HCT116 (cell line): ENCODE results near the gene SMYD3. TPM values are rescaled to one million over a fixed set of nuclear protein-coding genes. Genes with fewer than 3 reads are reported as not detected.

Experiments used
- ATAC-seq: fragments of 200-7000 bp; cut with Tn5 transposase; 2 replicates; pipeline ENCODE4 v1.9.1; 2020; ENCODE audit warnings: mild to moderate bottlenecking, moderate library complexity
- BruUV-seq: library from RNA; stranded (reverse); fragments of 400-500 nt; replicated peaks from 2 replicates; lab custom pipeline; 2021; lab: Mats Ljungman, UMichigan
- CTCF ChIA-PET: fragments of 300-600 bp; sonication (Branson Sonifier 250); formaldehyde crosslinking; loops from one replicate; lab custom pipeline; 2021; ENCODE audit warnings: antibody characterized with exemption; lab: Charles Lee
- POLR2A ChIA-PET: fragments of 300-600, 350-600 bp; sonication (Branson Sonifier 250); formaldehyde crosslinking; loops from one replicate; lab custom pipeline; 2021; ENCODE audit warnings: antibody characterized with exemption; lab: Charles Lee
- RAD21 ChIA-PET, 2 experiments: fragments of 300-600 bp; sonication (Branson Sonifier 250); formaldehyde crosslinking; loops; one replicate each; lab custom pipeline; 2023; ENCODE audit warnings: low total read pairs in 2 of 2; ENCODE audit not compliant: uncharacterized antibody in 2 of 2, unreplicated experiment in 2 of 2, low non-redundant PET in 1 of 2; lab: Charles Lee
- DNase-seq: peaks from one replicate; pipeline ENCODE4 v3.0.0-alpha.2; 2010; ENCODE audit warnings: low read depth, low spot score
- H2AFZ ChIP-seq: fragments of 200-600 bp; shearing (Covaris generic), sonication (generic); 2 replicates; pipeline ENCODE4 v1.6.1; 2017; ENCODE audit warnings: low read depth, mixed run types, mixed read lengths, antibody characterized with exemption, low read length; ENCODE audit not compliant: poor library complexity, severe bottlenecking
- H3K27ac ChIP-seq: 2 replicates; pipeline ENCODE4 v1.5.1; 2012; ENCODE audit warnings: low read depth, low read length
- H3K27me3 ChIP-seq: fragments of 200-600 bp; sonication (generic); 2 replicates; pipeline ENCODE4 v1.6.1; 2016; ENCODE audit warnings: mixed run types, low read length, mixed read lengths; ENCODE audit not compliant: insufficient read depth
- H3K36me3 ChIP-seq, 2 experiments: fragments of 200-500 bp in 1 of 2; fragments of 200-600 bp in 1 of 2; sonication (Bioruptor generic) in 1 of 2; sonication (generic) in 1 of 2; 2 replicates each; pipeline versions ENCODE4 v1.5.1 to v1.6.1; 2014 to 2016; ENCODE audit warnings: low read length in 2 of 2, inconsistent platforms in 1 of 2, mixed read lengths in 1 of 2, mixed run types in 1 of 2; ENCODE audit not compliant: insufficient read depth in 2 of 2, control insufficient read depth in 1 of 2
- H3K4me1 ChIP-seq, 2 experiments: fragments of 200-600 bp in 1 of 2; sonication (generic) in 1 of 2; 2 replicates each; pipeline versions ENCODE4 v1.5.1 to v1.6.1; 2012 to 2017; ENCODE audit warnings: low read length in 2 of 2, inconsistent platforms in 1 of 2, mild to moderate bottlenecking in 1 of 2, mixed read lengths in 1 of 2, mixed run types in 1 of 2, moderate library complexity in 1 of 2; ENCODE audit not compliant: insufficient read depth in 2 of 2, control insufficient read depth in 1 of 2
- H3K4me2 ChIP-seq: fragments of 200-600 bp; sonication (generic); 2 replicates; pipeline ENCODE4 v1.6.1; 2017; ENCODE audit warnings: mixed run types, low read length, mixed read lengths
- H3K4me3 ChIP-seq, 2 experiments: fragments of 200-600 bp in 1 of 2; sonication (generic) in 1 of 2; replicated peaks in 1 of 2; 2 replicates each; pipeline ENCODE4 v1.5.1; 2011 to 2016; ENCODE audit warnings: low read length in 2 of 2, control low read depth in 1 of 2, low read depth in 1 of 2, mild to moderate bottlenecking in 1 of 2, mixed read lengths in 1 of 2, mixed run types in 1 of 2
- H3K79me2 ChIP-seq: fragments of 200-600 bp; sonication (generic); 2 replicates; pipeline ENCODE4 v1.6.1; 2017; ENCODE audit warnings: mild to moderate bottlenecking, mixed run types, low read length, moderate library complexity, mixed read lengths; ENCODE audit not compliant: insufficient read depth
- H3K9ac ChIP-seq: fragments of 200-600 bp; sonication (generic); 2 replicates; pipeline ENCODE4 v1.6.1; 2016; ENCODE audit warnings: low read length, mixed read lengths
- H3K9me2 ChIP-seq: fragments of 200-600 bp; sonication (generic), shearing (Covaris generic); 2 replicates; pipeline ENCODE4 v1.6.1; 2017; ENCODE audit warnings: mixed run types, mild to moderate bottlenecking, moderate library complexity; ENCODE audit not compliant: insufficient read depth
- H3K9me3 ChIP-seq, 2 experiments: fragments of 200-500 bp in 1 of 2; fragments of 200-600 bp in 1 of 2; sonication (Bioruptor generic) in 1 of 2; sonication (generic) in 1 of 2; 2 replicates each; pipeline ENCODE4 v1.6.1; 2014 to 2017; ENCODE audit warnings: low read length in 2 of 2, mixed read lengths in 2 of 2, inconsistent platforms in 1 of 2, low read depth in 1 of 2, mild to moderate bottlenecking in 1 of 2, mixed run types in 1 of 2, moderate library complexity in 1 of 2; ENCODE audit not compliant: control insufficient read depth in 1 of 2, insufficient read depth in 1 of 2
- H4K20me1 ChIP-seq: fragments of 200-600 bp; sonication (generic), shearing (Covaris generic); 2 replicates; pipeline ENCODE4 v1.6.1; 2017; ENCODE audit warnings: mixed run types, mild to moderate bottlenecking, moderate library complexity; ENCODE audit not compliant: insufficient read depth
- CBX3 ChIP-seq: IDR thresholded peaks from 2 replicates; pipeline ENCODE4 v1.6.1; 2012; ENCODE audit warnings: low read depth
- CEBPB ChIP-seq: IDR thresholded peaks from 2 replicates; pipeline ENCODE4 v1.6.1; 2012; ENCODE audit warnings: low read depth
- EZH2 ChIP-seq: fragments of 200-600 bp; sonication (generic); IDR thresholded peaks from 2 replicates; pipeline ENCODE4 v1.6.1; 2017; ENCODE audit warnings: antibody characterized with exemption, mixed run types
- EZH2phosphoT487 ChIP-seq: fragments of 200-600 bp; IDR thresholded peaks from 2 replicates; pipeline ENCODE4 v1.6.1; 2018; ENCODE audit warnings: antibody characterized with exemption, borderline replicate concordance
- FOSL1 ChIP-seq: IDR thresholded peaks from 2 replicates; pipeline ENCODE4 v1.6.1; 2012; ENCODE audit warnings: low read depth
- JUND ChIP-seq: IDR thresholded peaks from 2 replicates; pipeline ENCODE4 v1.6.1; 2012
- MAX ChIP-seq: IDR thresholded peaks from 2 replicates; pipeline ENCODE4 v1.6.1; 2012
- POLR2A ChIP-seq: IDR thresholded peaks from 2 replicates; pipeline ENCODE4 v1.7.0; 2011; ENCODE audit warnings: borderline replicate concordance; ENCODE audit not compliant: insufficient read depth, insufficient read length; ENCODE audit errors: extremely low read depth
- POLR2AphosphoS5 ChIP-seq: IDR thresholded peaks from 2 replicates; pipeline ENCODE4 v1.6.1; 2011; ENCODE audit warnings: mild to moderate bottlenecking, low read depth, low read length, moderate library complexity
- SP1 ChIP-seq: IDR thresholded peaks from 2 replicates; pipeline ENCODE4 v1.6.1; 2012; ENCODE audit warnings: low read depth
- SRF ChIP-seq: IDR thresholded peaks from 2 replicates; pipeline ENCODE4 v1.6.1; 2012; ENCODE audit warnings: low read depth
- TCF7L2 ChIP-seq: IDR thresholded peaks from 2 replicates; pipeline ENCODE4 v1.7.0; 2011; ENCODE audit warnings: borderline replicate concordance, inconsistent platforms; ENCODE audit not compliant: insufficient read depth, insufficient read length; ENCODE audit errors: extremely low read depth
- ZBTB33 ChIP-seq: IDR thresholded peaks from 2 replicates; pipeline ENCODE4 v1.6.1; 2011; ENCODE audit warnings: mild to moderate bottlenecking, low read length, moderate library complexity; ENCODE audit not compliant: insufficient replicate concordance; ENCODE audit errors: extremely low read depth
- intact Hi-C: fragments of 100-400 bp; cut with micrococcal nuclease; formaldehyde crosslinking; loops from 2 replicates; pipeline ENCODE4 v1.10.0; 2022
- total RNA-seq: library from RNA; stranded (reverse); gene quantifications from one replicate; pipeline ENCODE4 v1.2.1, GENCODE V29; 2021; ENCODE audit not compliant: unreplicated experiment

SMYD3 gene
- total RNA-seq, 1 experiment from 2014 or later = 33.6 TPM

GRCh38 chr1:246425895-246426294 lies 81.2 kb downstream of the SMYD3 start (continued):
- TF ChIP-seq ZBTB33 (no peak), JUND (no peak), TCF7L2 (no peak), EZH2 (no peak), FOSL1 (no peak), POLR2AphosphoS5 (no peak)

- H3K4me2 ChIP-seq = no peak overlapping the region
- RAD21 ChIA-PET = no interaction called here
- intact Hi-C loops = no loop called here
- H3K9ac ChIP-seq = no peak overlapping the region
- no peaks in the 10 kb centered on the region for H3K4me1 ChIP-seq
- no peaks in the 10 kb centered on the region for H3K9me3 ChIP-seq
- no TSS peak for BruUV-seq
- H4K20me1 ChIP-seq = 0 out of 2 replicates have a peak, but pooled peaks cover 3% of the 10 kb centered on the region
- TF ChIP-seq MAX = no peak
- no peak for TF ChIP-seq POLR2A
- no peak for TF ChIP-seq SRF
- no peak for TF ChIP-seq SP1
- no peak for TF ChIP-seq CEBPB
- TF ChIP-seq CBX3 = no peak
- TF ChIP-seq FOSL1 = no peak
- TF ChIP-seq EZH2phosphoT487 = no peak
- TF ChIP-seq, all 23 proteins: peak for 0
- Histone ChIP-seq H3K27ac (no peak overlapping the region), H3K79me2 (no peaks in the 10 kb centered on the region), H2AFZ (no peak overlapping the region), H3K4me3 (no peak overlapping the region), H3K27me3 (no peaks in the 10 kb centered on the region), H3K9me2 (no peaks in the 10 kb centered on the region), H3K36me3 (no peaks in the 10 kb centered on the region)
- POLR2A ChIA-PET = no interaction called here
- CTCF ChIA-PET = no interaction called here
- DNase-seq (no peak), ATAC-seq (no peak)
Observed at GRCh38 chr1:246425139-246425794, 81.8 kb downstream of the SMYD3 start.
